ENCODE measurements around the gene ATP6V1B1.

ATP6V1B1 gene

DNA sequence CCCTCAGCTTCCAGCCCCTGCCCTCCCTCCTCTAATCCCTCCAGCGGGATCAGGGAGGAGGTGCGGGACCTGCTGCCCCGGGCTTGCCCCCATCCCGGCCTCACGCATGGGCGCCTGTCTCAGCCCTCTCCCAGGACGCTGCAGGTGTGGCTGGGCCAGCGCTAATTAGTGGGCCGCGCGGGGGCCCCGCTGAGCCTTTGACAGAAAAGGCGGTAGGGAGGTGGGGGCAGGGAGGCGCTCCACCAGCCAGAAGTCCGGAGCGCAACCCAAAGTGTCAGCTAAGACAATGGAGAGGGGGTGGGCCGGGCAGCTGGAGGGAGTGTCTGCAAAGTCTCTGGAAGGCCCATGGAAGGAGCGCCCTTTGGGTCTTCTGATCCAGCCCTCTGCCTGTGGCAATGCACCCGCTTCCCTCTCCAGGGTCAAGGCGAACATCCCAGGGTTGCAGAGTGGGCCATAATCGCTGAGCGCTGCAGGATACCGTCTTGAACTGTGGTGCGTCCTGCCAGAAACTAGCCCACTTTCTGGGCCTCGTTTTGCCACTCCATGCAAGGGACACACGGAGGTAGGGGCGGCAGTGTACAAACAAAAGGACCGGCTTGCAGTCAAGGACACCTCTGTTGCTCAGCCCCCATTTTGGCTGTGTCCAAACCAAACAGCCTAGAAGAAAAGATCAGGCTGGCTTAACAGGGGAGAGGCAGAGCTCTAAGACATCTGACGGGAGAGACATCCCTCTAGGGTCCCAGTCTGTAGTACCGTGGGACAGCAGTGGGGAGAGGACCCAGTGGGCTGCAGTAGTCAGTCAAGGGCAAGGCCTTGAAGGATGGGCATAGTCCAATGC lies 3.5 kb downstream of the ATP6V1B1 start:
- 15% methylated on average over 28 of the region's 30 CpGs for WGBS
- no peak overlapping the region for H2BK15ac ChIP-seq (ENCODE audit: low read depth, poor library complexity, severe bottlenecking)
- H3K4me2 ChIP-seq (ENCODE audit: low read length, poor library complexity, severe bottlenecking), result no peak overlapping the region
- no peak overlapping the region for H2BK5ac ChIP-seq (ENCODE audit: low read depth, low read length, poor library complexity, severe bottlenecking)
- no peaks in the 10 kb centered on the region for H3K9me3 ChIP-seq (ENCODE audit: control insufficient read depth, low read length)
- H2BK120ac ChIP-seq (ENCODE audit: low read depth, low read length), result no peak overlapping the region
- no peak overlapping the region for H3K27ac ChIP-seq (ENCODE audit: low read length, poor library complexity, severe bottlenecking)
- no peak overlapping the region for H2AK5ac ChIP-seq (ENCODE audit: low read length, severe bottlenecking)
- no peaks in the 10 kb centered on the region for H3K36me3 ChIP-seq (ENCODE audit: control insufficient read depth in 1 of 2, insufficient read depth in 2 of 2, low read depth in 1 of 2, low read length in 2 of 2)
- H3K27me3 ChIP-seq (ENCODE audit: control insufficient read depth in 1 of 2, insufficient read depth in 1 of 2, low read length in 2 of 2), result peaks cover 40% of the 10 kb centered on the region in 2 experiments
- no peak overlapping the region for H4K8ac ChIP-seq (ENCODE audit: low read length)
- H3K4me1 ChIP-seq (ENCODE audit: control insufficient read depth, insufficient read depth, low read depth, low read length), result peaks cover 22% of the 10 kb centered on the region
- no peaks in the 10 kb centered on the region for H3K79me1 ChIP-seq (replicated peaks; ENCODE audit: low read length, poor library complexity, severe bottlenecking)
- no peak overlapping the region for H2BK12ac ChIP-seq (ENCODE audit: low read length in 2 of 2)
- H3K18ac ChIP-seq (ENCODE audit: low read depth in 1 of 2, low read length in 2 of 2), result no peak overlapping the region
- no peak overlapping the region for H3K14ac ChIP-seq (ENCODE audit: low read length in 2 of 2)
- no peak overlapping the region for H3K4me3 ChIP-seq (ENCODE audit: insufficient read depth in 1 of 2, low read depth in 1 of 2, low read length in 2 of 2)
- no peak overlapping the region for H4K91ac ChIP-seq (ENCODE audit: low read length)
- DNase-seq, result no peak
- H3K9ac ChIP-seq (ENCODE audit: low read length), result no peak overlapping the region
- no peak overlapping the region for H3K4ac ChIP-seq (ENCODE audit: low read depth in 1 of 2, low read length in 2 of 2)
- no peak overlapping the region for H2AFZ ChIP-seq (ENCODE audit: low read depth, low read length)
- no peak overlapping the region for H3K23ac ChIP-seq (ENCODE audit: low read length in 2 of 2)

DNA sequence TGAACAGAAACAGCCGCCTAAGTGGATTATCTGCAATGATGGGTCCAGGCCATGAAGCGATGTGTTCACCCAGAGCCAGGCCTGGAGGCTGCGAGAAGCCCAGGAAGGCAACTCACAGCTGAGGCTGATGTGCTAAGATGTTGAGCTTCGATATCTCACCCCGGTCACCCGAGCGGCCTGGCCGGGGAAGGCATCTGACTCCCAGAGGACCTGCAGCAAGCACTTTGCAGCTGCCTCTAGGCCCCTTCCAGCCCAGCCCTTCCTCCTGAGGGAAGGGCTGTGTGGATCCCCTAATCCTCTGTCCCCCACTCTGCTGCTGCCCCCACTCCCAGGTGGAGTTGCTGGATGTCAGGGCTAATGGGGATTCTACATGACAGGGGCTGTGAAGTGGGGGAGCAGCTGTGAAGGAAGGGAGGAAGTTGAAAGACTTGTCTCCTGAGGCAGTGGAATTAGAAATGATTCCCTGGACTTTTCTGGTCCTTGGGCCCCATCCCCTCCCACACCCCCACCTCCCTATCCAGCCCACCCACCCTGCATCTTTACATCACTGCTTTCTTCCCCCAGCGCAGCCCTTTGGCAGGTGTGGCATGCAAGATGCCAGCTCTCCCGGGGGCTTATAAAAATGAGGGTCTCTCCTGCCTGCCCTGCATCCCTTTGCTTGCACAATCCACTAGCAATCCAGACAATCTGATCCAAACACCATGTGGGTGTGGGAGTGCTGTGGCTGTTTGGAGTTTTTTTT lies 4.3 kb downstream of the ATP6V1B1 start:
- Histone ChIP-seq H3K4me1 (ENCODE audit: control insufficient read depth, insufficient read depth, low read depth, low read length) (peaks cover 23% of the 10 kb centered on the region), H3K27me3 (ENCODE audit: control insufficient read depth in 1 of 2, insufficient read depth in 1 of 2, low read length in 2 of 2) (peaks cover 32 to 35% of the 10 kb centered on the region in 2 experiments), H2BK15ac (ENCODE audit: low read depth, poor library complexity, severe bottlenecking) (no peak overlapping the region), H2BK120ac (ENCODE audit: low read depth, low read length) (no peak overlapping the region), H3K9me3 (ENCODE audit: control insufficient read depth, low read length) (no peaks in the 10 kb centered on the region), H3K9ac (ENCODE audit: low read length) (no peak overlapping the region), H3K79me1 (replicated peaks; ENCODE audit: low read length, poor library complexity, severe bottlenecking) (no peaks in the 10 kb centered on the region), H2BK5ac (ENCODE audit: low read depth, low read length, poor library complexity, severe bottlenecking) (no peak overlapping the region), H3K4me2 (ENCODE audit: low read length, poor library complexity, severe bottlenecking) (no peak overlapping the region), H3K4me3 (ENCODE audit: insufficient read depth in 1 of 2, low read depth in 1 of 2, low read length in 2 of 2) (no peak overlapping the region), H3K27ac (ENCODE audit: low read length, poor library complexity, severe bottlenecking) (no peak overlapping the region), H4K91ac (ENCODE audit: low read length) (no peak overlapping the region), H3K18ac (ENCODE audit: low read depth in 1 of 2, low read length in 2 of 2) (no peak overlapping the region), H3K14ac (ENCODE audit: low read length in 2 of 2) (no peak overlapping the region), H4K8ac (ENCODE audit: low read length) (no peak overlapping the region), H3K4ac (ENCODE audit: low read depth in 1 of 2, low read length in 2 of 2) (no peak overlapping the region), H3K23ac (ENCODE audit: low read length in 2 of 2) (no peak overlapping the region), H3K36me3 (ENCODE audit: control insufficient read depth in 1 of 2, insufficient read depth in 2 of 2, low read depth in 1 of 2, low read length in 2 of 2) (no peaks in the 10 kb centered on the region), H2BK12ac (ENCODE audit: low read length in 2 of 2) (no peak overlapping the region), H2AK5ac (ENCODE audit: low read length, severe bottlenecking) (no peak overlapping the region), H2AFZ (ENCODE audit: low read depth, low read length) (no peak overlapping the region)
- no peak for DNase-seq
- WGBS, result 70% methylated on average over 9 of the region's 10 CpGs

DNA sequence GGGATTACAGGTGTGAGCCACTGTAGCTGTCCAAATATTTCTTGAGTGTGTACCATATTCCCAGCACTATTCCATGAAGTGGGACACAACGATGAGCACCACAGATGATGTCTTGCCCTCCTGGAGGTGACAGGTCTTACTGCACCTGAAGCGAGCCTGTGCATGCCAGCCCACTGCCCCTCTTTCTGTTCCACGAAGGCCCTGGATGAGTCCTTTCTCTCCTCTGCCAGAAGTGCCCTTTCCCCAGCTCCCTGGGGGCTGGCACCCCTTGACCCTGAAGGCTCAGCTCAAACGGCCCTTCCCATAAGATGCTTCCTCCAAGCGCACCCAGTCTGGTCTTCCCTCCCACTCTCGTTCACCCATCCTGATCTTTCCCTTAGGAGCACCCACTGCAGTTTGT lies 5.5 kb downstream of the ATP6V1B1 start:
- Histone ChIP-seq H4K8ac (ENCODE audit: low read length) (no peak overlapping the region), H2BK15ac (ENCODE audit: low read depth, poor library complexity, severe bottlenecking) (no peak overlapping the region), H3K4me2 (ENCODE audit: low read length, poor library complexity, severe bottlenecking) (no peak overlapping the region), H2AFZ (ENCODE audit: low read depth, low read length) (no peak overlapping the region), H3K36me3 (ENCODE audit: control insufficient read depth in 1 of 2, insufficient read depth in 2 of 2, low read depth in 1 of 2, low read length in 2 of 2) (no peaks in the 10 kb centered on the region), H4K91ac (ENCODE audit: low read length) (no peak overlapping the region), H2BK5ac (ENCODE audit: low read depth, low read length, poor library complexity, severe bottlenecking) (no peak overlapping the region), H3K9ac (ENCODE audit: low read length) (no peak overlapping the region), H3K14ac (ENCODE audit: low read length in 2 of 2) (no peak overlapping the region), H3K4ac (ENCODE audit: low read depth in 1 of 2, low read length in 2 of 2) (no peak overlapping the region), H3K4me1 (ENCODE audit: control insufficient read depth, insufficient read depth, low read depth, low read length) (peaks cover 24% of the 10 kb centered on the region), H3K79me1 (replicated peaks; ENCODE audit: low read length, poor library complexity, severe bottlenecking) (no peaks in the 10 kb centered on the region), H3K9me3 (ENCODE audit: control insufficient read depth, low read length) (no peaks in the 10 kb centered on the region), H3K18ac (ENCODE audit: low read depth in 1 of 2, low read length in 2 of 2) (no peak overlapping the region), H3K27ac (ENCODE audit: low read length, poor library complexity, severe bottlenecking) (no peak overlapping the region), H3K27me3 (ENCODE audit: control insufficient read depth in 1 of 2, insufficient read depth in 1 of 2, low read length in 2 of 2) (peaks cover 27 to 32% of the 10 kb centered on the region in 2 experiments), H2BK12ac (ENCODE audit: low read length in 2 of 2) (no peak overlapping the region), H2AK5ac (ENCODE audit: low read length, severe bottlenecking) (no peak overlapping the region), H3K23ac (ENCODE audit: low read length in 2 of 2) (no peak overlapping the region), H3K4me3 (ENCODE audit: insufficient read depth in 1 of 2, low read depth in 1 of 2, low read length in 2 of 2) (no peak overlapping the region), H2BK120ac (ENCODE audit: low read depth, low read length) (no peak overlapping the region)
- DNase-seq, result no peak
- 66% methylated on average over 6 of the region's 6 CpGs for WGBS

DNA sequence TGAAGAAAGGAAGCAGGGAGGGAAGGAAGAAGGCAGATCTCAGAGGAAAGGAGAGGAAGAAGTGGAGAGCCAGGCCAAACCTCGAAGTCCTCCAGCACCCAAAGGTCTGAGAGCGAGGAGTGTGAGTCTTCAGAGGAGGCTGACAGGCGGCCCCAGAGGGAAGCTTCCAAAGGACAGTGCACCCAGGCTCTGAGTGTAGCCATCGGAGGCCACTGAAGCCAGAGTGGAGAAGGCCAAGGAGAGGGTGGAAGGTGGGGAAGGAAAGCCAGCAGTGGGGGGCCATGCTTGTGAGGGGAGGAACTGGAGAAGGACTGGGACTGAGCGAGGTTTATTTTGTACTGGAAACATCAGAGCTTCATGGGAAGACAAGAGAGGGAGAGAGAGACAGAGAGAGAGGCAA lies 6.0 kb downstream of the ATP6V1B1 start:
- H3K4me3 ChIP-seq (ENCODE audit: insufficient read depth in 1 of 2, low read depth in 1 of 2, low read length in 2 of 2), result no peak overlapping the region
- peaks cover 27% of the 10 kb centered on the region in 2 experiments for H3K27me3 ChIP-seq (ENCODE audit: control insufficient read depth in 1 of 2, insufficient read depth in 1 of 2, low read length in 2 of 2)
- no peak overlapping the region for H3K14ac ChIP-seq (ENCODE audit: low read length in 2 of 2)
- no peak overlapping the region for H4K8ac ChIP-seq (ENCODE audit: low read length)
- no peak overlapping the region for H3K23ac ChIP-seq (ENCODE audit: low read length in 2 of 2)
- no peak overlapping the region for H3K27ac ChIP-seq (ENCODE audit: low read length, poor library complexity, severe bottlenecking)
- H3K9ac ChIP-seq (ENCODE audit: low read length), result no peak overlapping the region
- DNase-seq, result no peak
- no peaks in the 10 kb centered on the region for H3K9me3 ChIP-seq (ENCODE audit: control insufficient read depth, low read length)
- H3K4me2 ChIP-seq (ENCODE audit: low read length, poor library complexity, severe bottlenecking), result no peak overlapping the region
- H3K4me1 ChIP-seq (ENCODE audit: control insufficient read depth, insufficient read depth, low read depth, low read length), result peaks cover 27% of the 10 kb centered on the region
- WGBS, result 80% methylated on average over 5 of the region's 5 CpGs
- H2BK120ac ChIP-seq (ENCODE audit: low read depth, low read length), result no peak overlapping the region
- H3K36me3 ChIP-seq (ENCODE audit: control insufficient read depth in 1 of 2, insufficient read depth in 2 of 2, low read depth in 1 of 2, low read length in 2 of 2), result no peaks in the 10 kb centered on the region
- H2AFZ ChIP-seq (ENCODE audit: low read depth, low read length), result no peak overlapping the region
- no peak overlapping the region for H2BK15ac ChIP-seq (ENCODE audit: low read depth, poor library complexity, severe bottlenecking)
- H3K18ac ChIP-seq (ENCODE audit: low read depth in 1 of 2, low read length in 2 of 2), result no peak overlapping the region
- no peak overlapping the region for H2BK5ac ChIP-seq (ENCODE audit: low read depth, low read length, poor library complexity, severe bottlenecking)
- no peak overlapping the region for H3K4ac ChIP-seq (ENCODE audit: low read depth in 1 of 2, low read length in 2 of 2)
- no peak overlapping the region for H4K91ac ChIP-seq (ENCODE audit: low read length)
- H3K79me1 ChIP-seq (replicated peaks; ENCODE audit: low read length, poor library complexity, severe bottlenecking), result no peaks in the 10 kb centered on the region
- H2BK12ac ChIP-seq (ENCODE audit: low read length in 2 of 2), result no peak overlapping the region
- H2AK5ac ChIP-seq (ENCODE audit: low read length, severe bottlenecking), result no peak overlapping the region
